ENCODE measurements around the gene ZNF492.
"Not testable (repeated sequence)": the region's sequence is repeated elsewhere in the genome, so short reads cannot be mapped to it uniquely, and the experiment has no call there.

ZNF492 gene

GRCh38 chr19:22622901-22623840 lies 11.0 kb upstream of the ZNF492 start:
- TF ChIP-seq CTCF (IDR thresholded peaks at IDR 0.05; ENCODE audit: insufficient read depth, low read depth, low read length, missing control alignments), result no peak
- H3K4me3 ChIP-seq (ENCODE audit: low read depth, low read length), result no peak overlapping the region
- no peak for DNase-seq (ENCODE audit: low read depth)

- no peak for TF ChIP-seq CTCF (IDR thresholded peaks at IDR 0.05; ENCODE audit: insufficient read depth, low read depth, low read length, missing control alignments)
Measured at GRCh38 chr19:22623841-22624221, 10.3 kb upstream of the ZNF492 start.

GRCh38 chr19:22625266-22626035 lies 8.7 kb upstream of the ZNF492 start:
- H3K4me3 ChIP-seq (ENCODE audit: low read depth, low read length), result no peak overlapping the region
- no peak for TF ChIP-seq CTCF (IDR thresholded peaks at IDR 0.05; ENCODE audit: insufficient read depth, low read depth, low read length, missing control alignments)
- no peak for DNase-seq (ENCODE audit: low read depth)

More at GRCh38 chr19:22623841-22624221, 10.3 kb upstream of the ZNF492 start:
- DNase-seq (ENCODE audit: low read depth), result no peak
- no peak overlapping the region for H3K4me3 ChIP-seq (ENCODE audit: low read depth, low read length)

GRCh38 chr19:22627526-22627925 lies 6.6 kb upstream of the ZNF492 start:
- no peak overlapping the region for H3K4me3 ChIP-seq (ENCODE audit: low read depth, low read length)
- no peak for DNase-seq (ENCODE audit: low read depth)
- TF ChIP-seq CTCF (IDR thresholded peaks at IDR 0.05; ENCODE audit: insufficient read depth, low read depth, low read length, missing control alignments), result no peak

GRCh38 chr19:22628401-22628800 lies 5.7 kb upstream of the ZNF492 start:
- H3K4me3 ChIP-seq (ENCODE audit: low read depth, low read length), result no peak overlapping the region
- no peak for TF ChIP-seq CTCF (IDR thresholded peaks at IDR 0.05; ENCODE audit: insufficient read depth, low read depth, low read length, missing control alignments)
- no peak for DNase-seq (ENCODE audit: low read depth)

GRCh38 chr19:22634450-22634827 lies 315 bp downstream of the ZNF492 start:
- DNase-seq (ENCODE audit: low read depth), result no peak
- TF ChIP-seq CTCF (IDR thresholded peaks at IDR 0.05; ENCODE audit: insufficient read depth, low read depth, low read length, missing control alignments), result no peak
- H3K4me3 ChIP-seq (ENCODE audit: low read depth, low read length), result no peak overlapping the region

GRCh38 chr19:22685493-22685892 lies 51.4 kb downstream of the ZNF492 start:
- DNase-seq (ENCODE audit: low read depth); H3K4me3 ChIP-seq (ENCODE audit: low read depth, low read length): not testable (repeated sequence)

GRCh38 chr19:22702661-22703060 lies 68.5 kb downstream of the ZNF492 start:
- not testable (repeated sequence) for DNase-seq (ENCODE audit: low read depth); H3K4me3 ChIP-seq (ENCODE audit: low read depth, low read length)

- DNase-seq (ENCODE audit: low read depth); H3K4me3 ChIP-seq (ENCODE audit: low read depth, low read length): not testable (repeated sequence)
Measured at GRCh38 chr19:22703096-22703495, 69.0 kb downstream of the ZNF492 start.

All from GM12865 (cell line).